COLO668 (cell line): ENCODE measurements around the gene STX17.
"Not testable (repeated sequence)": the region's sequence is repeated elsewhere in the genome, so short reads cannot be mapped to it uniquely, and the experiment has no call there.

Experiments used
- DNase-seq: peaks from one replicate; lab custom pipeline; 2025; ENCODE audit not compliant: unreplicated experiment; lab: John Stamatoyannopoulos, UW

The STX17 gene

GRCh38 chr9:99906403-99907207 lies at the start of gene STX17:
Gene STX17, plus strand, starts transcription at chr9:99906654. Its CDS starts 8,586 bp downstream, at chr9:99915240.
- DNase-seq, result peak; percentile 81

GRCh38 chr9:99857576-99857975 lies 48.9 kb upstream of the STX17 start:
- DNase-seq, result not testable (repeated sequence)

- no peak for DNase-seq
Observed at GRCh38 chr9:99858087-99858486, 48.4 kb upstream of the STX17 start.

- no peak for DNase-seq
Observed at GRCh38 chr9:99859243-99859980, 47.0 kb upstream of the STX17 start.

- DNase-seq, result no peak
Observed at GRCh38 chr9:99860266-99860665, 46.2 kb upstream of the STX17 start.

- no peak for DNase-seq
Observed at GRCh38 chr9:99863955-99864354, 42.5 kb upstream of the STX17 start.

GRCh38 chr9:99866398-99866797 lies 40.1 kb upstream of the STX17 start:
- DNase-seq, result no peak

GRCh38 chr9:99867536-99867935 lies 38.9 kb upstream of the STX17 start:
- no peak for DNase-seq

- DNase-seq, result no peak
Observed at GRCh38 chr9:99867968-99868367, 38.5 kb upstream of the STX17 start.

GRCh38 chr9:99868845-99869244 lies 37.6 kb upstream of the STX17 start:
- no peak for DNase-seq

- DNase-seq, result no peak
Observed at GRCh38 chr9:99870126-99870525, 36.3 kb upstream of the STX17 start.

- DNase-seq, result no peak
Observed at GRCh38 chr9:99873531-99873930, 32.9 kb upstream of the STX17 start.

- DNase-seq, result no peak
Observed at GRCh38 chr9:99873943-99874584, 32.4 kb upstream of the STX17 start.

GRCh38 chr9:99876190-99876589 lies 30.3 kb upstream of the STX17 start:
- DNase-seq, result no peak

GRCh38 chr9:99878651-99879050 lies 27.8 kb upstream of the STX17 start:
- DNase-seq, result no peak

GRCh38 chr9:99881769-99882168 lies 24.7 kb upstream of the STX17 start:
- no peak for DNase-seq

- no peak for DNase-seq
Observed at GRCh38 chr9:99885747-99886146, 20.7 kb upstream of the STX17 start.

- DNase-seq, result no peak
Observed at GRCh38 chr9:99889120-99889519, 17.3 kb upstream of the STX17 start.

GRCh38 chr9:99894826-99895225 lies 11.6 kb upstream of the STX17 start:
- no peak for DNase-seq

GRCh38 chr9:99895510-99895909 lies 10.9 kb upstream of the STX17 start:
- no peak for DNase-seq

- DNase-seq, result no peak
Observed at GRCh38 chr9:99896119-99896518, 10.3 kb upstream of the STX17 start.

- DNase-seq, result no peak
Observed at GRCh38 chr9:99903393-99903792, 3.1 kb upstream of the STX17 start.
